Endothelial cell of umbilical vein (primary cell): Measurements from ENCODE around the gene SLAMF6.

Source experiments
- POLR2A ChIP-seq: IDR thresholded peaks from 2 replicates; pipeline ENCODE4 v1.6.1; 2012; ENCODE audit warnings: low read depth, mild to moderate bottlenecking, control low read depth, low read length
- TF ChIP-seq, protein P1 (sequence below), 2 donors: IDR thresholded peaks; 1 replicate in 1 of 2; 2 replicates in 1 of 2; pipeline ENCODE4 v1.5.1; 2011; ENCODE audit warnings: low read length in 2 of 2, mild to moderate bottlenecking in 2 of 2, moderate library complexity in 2 of 2, control low read depth in 1 of 2, inconsistent platforms in 1 of 2, low read depth in 1 of 2; ENCODE audit not compliant: insufficient read depth in 1 of 2; ENCODE audit errors: extremely low read depth in 1 of 2

- TF ChIP-seq POLR2A = no peak
- TF ChIP-seq, protein P1, sequence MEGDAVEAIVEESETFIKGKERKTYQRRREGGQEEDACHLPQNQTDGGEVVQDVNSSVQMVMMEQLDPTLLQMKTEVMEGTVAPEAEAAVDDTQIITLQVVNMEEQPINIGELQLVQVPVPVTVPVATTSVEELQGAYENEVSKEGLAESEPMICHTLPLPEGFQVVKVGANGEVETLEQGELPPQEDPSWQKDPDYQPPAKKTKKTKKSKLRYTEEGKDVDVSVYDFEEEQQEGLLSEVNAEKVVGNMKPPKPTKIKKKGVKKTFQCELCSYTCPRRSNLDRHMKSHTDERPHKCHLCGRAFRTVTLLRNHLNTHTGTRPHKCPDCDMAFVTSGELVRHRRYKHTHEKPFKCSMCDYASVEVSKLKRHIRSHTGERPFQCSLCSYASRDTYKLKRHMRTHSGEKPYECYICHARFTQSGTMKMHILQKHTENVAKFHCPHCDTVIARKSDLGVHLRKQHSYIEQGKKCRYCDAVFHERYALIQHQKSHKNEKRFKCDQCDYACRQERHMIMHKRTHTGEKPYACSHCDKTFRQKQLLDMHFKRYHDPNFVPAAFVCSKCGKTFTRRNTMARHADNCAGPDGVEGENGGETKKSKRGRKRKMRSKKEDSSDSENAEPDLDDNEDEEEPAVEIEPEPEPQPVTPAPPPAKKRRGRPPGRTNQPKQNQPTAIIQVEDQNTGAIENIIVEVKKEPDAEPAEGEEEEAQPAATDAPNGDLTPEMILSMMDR (IDR thresholded peaks at IDR 0.05; ENCODE audit: extremely low read depth in 1 of 2, insufficient read depth in 1 of 2, low read depth in 1 of 2, low read length in 2 of 2) = no peak
Observed at GRCh38 chr1:160560806-160561205, 37.8 kb upstream of the SLAMF6 start.
